AG04450 (cell line): ENCODE data around the gene YPEL3. TPM values are rescaled to one million over a fixed set of nuclear protein-coding genes. Genes with fewer than 3 reads are reported as not detected.
A peak's percentile ranks its signal among the peaks of the same experiment; 100 is the strongest.

ENCODE experiments used
- CTCF ChIA-PET: fragments of 300-600, 350-600 bp; formaldehyde crosslinking; extraction: SDS; loops from one replicate; lab custom pipeline; 2022; ENCODE audit warnings: antibody characterized with exemption, inconsistent platforms; lab: Charles Lee
- POLR2A ChIA-PET: fragments of 350-600 bp; formaldehyde crosslinking; extraction: SDS; loops from one replicate; lab custom pipeline; 2021; ENCODE audit warnings: antibody characterized with exemption, inconsistent platforms; lab: Yijun Ruan, JAX
- DNase-seq: peaks from one replicate; pipeline ENCODE4 v3.0.0-alpha.2; 2011; ENCODE audit warnings: low read depth, low spot score
- H3K27ac ChIP-seq: one replicate; pipeline ENCODE4 v1.5.1; 2012; ENCODE audit warnings: low read depth, low read length, control low read depth
- H3K27me3 ChIP-seq: one replicate; pipeline ENCODE4 v1.6.0; 2012; ENCODE audit warnings: low read length; ENCODE audit not compliant: control insufficient read depth, insufficient read depth
- H3K4me3 ChIP-seq: 2 replicates; pipeline ENCODE4 v1.5.1; 2011; ENCODE audit warnings: mild to moderate bottlenecking, low read depth, low read length, control low read depth
- H3K9me3 ChIP-seq: 2 replicates; pipeline ENCODE4 v1.5.1; 2012; ENCODE audit warnings: low read length; ENCODE audit not compliant: control insufficient read depth, insufficient read depth
- CTCF ChIP-seq: IDR thresholded peaks from 2 replicates; pipeline ENCODE4 v1.5.1; 2011; ENCODE audit warnings: low read depth, low read length, control low read depth, inconsistent platforms
- polyA plus RNA-seq: library from polyadenylated mRNA; depleted of rRNA; stranded (reverse); fragments of >200 nt; gene quantifications from 2 replicates; pipeline ENCODE4 v1.2.3, GENCODE V29; 2011

Gene YPEL3
- polyA plus RNA-seq, 1 experiment = 15.6 TPM

DNA sequence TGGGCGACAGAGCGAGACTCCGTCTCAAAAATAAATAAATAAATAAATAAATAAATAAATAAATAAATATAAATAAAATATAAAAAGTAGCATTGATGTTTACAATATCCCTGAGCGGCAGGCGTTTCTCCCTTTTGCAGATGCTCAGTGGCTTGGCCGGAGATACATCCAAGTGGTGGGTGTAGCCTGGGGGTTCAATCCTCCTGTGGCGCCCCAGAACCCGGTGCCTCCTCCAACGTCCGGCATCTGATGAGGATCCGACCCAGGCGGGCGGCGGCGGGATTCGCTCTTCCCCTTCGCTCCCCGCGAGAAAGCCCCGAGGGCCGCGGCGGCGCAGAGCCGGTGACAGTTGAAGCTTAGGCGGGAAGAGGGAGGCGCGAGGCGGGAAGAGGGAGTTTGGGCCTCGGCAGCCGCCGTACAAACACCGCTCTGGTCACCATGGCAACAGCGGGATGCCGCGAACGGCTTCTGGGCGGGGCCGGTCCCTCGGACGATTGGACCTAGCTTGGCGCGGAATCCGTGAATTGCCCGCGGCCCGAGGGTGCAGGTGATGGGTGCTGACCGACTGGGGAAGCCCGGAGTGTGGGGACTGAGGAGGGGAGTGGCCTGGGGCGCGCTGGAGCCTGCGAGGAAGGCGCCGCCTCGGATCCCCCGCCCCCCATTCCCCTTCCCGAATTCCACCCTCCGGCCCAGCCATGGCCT is 43.2 kb downstream of the YPEL3 start:
- ChIA-PET CTCF (interaction anchor here (0.6 kb wide), 1 partner anchor 204 kb away, joined by 3 read pairs; no protein-coding TSS in a partner anchor), POLR2A (interaction anchor here (0.5 to 2.2 kb wide), 4 partner anchors 13 to 87 kb away, joined by 3 to 25 read pairs (median 6); partner anchors contain the start of gene ALDOA)
- TF ChIP-seq CTCF = no peak
- peak overlapping the region; percentile 81 for H3K4me3 ChIP-seq
- H3K27ac ChIP-seq = peak overlapping the region; percentile 39
- DNase-seq = peak; percentile 75
- no peaks in the 10 kb centered on the region for H3K27me3 ChIP-seq
- no peaks in the 10 kb centered on the region; the same call in 1 of the 2 replicates for H3K9me3 ChIP-seq

- no peak for DNase-seq
- POLR2A ChIA-PET = interaction anchor here (0.6 to 0.9 kb wide), 2 partner anchors 18 to 125 kb away, joined by 4 to 7 read pairs; no protein-coding TSS in a partner anchor
- H3K9me3 ChIP-seq = no peaks in the 10 kb centered on the region; the same call in 1 of the 2 replicates
- H3K4me3 ChIP-seq = no peak overlapping the region
- CTCF ChIA-PET = interaction anchor here (0.6 to 1.5 kb wide), 2 partner anchors 10 to 23 kb away, joined by 5 read pairs; no protein-coding TSS in a partner anchor
- peak overlapping the region; percentile 21 for H3K27ac ChIP-seq
- no peaks in the 10 kb centered on the region for H3K27me3 ChIP-seq
- TF ChIP-seq CTCF = no peak
Observed at GRCh38 chr16:30051518-30051917, 44.5 kb downstream of the YPEL3 start.

- no peak for DNase-seq
- no peak overlapping the region for H3K4me3 ChIP-seq
- no peak overlapping the region for H3K27ac ChIP-seq
- TF ChIP-seq CTCF = no peak
- CTCF ChIA-PET = interaction anchor here (0.8 kb wide), 1 partner anchor 18 kb away, joined by 3 read pairs; no protein-coding TSS in a partner anchor
- H3K9me3 ChIP-seq = no peaks in the 10 kb centered on the region; the same call in 1 of the 2 replicates
- H3K27me3 ChIP-seq = no peaks in the 10 kb centered on the region
- POLR2A ChIA-PET = no interaction called here
Observed at GRCh38 chr16:30049871-30050270, 46.1 kb downstream of the YPEL3 start.

- ChIA-PET POLR2A (no interaction called here), CTCF (no interaction called here)
- TF ChIP-seq CTCF = no peak
- H3K4me3 ChIP-seq = no peak overlapping the region
- no peaks in the 10 kb centered on the region for H3K27me3 ChIP-seq
- no peak for DNase-seq
- no peak overlapping the region for H3K27ac ChIP-seq
- H3K9me3 ChIP-seq = no peaks in the 10 kb centered on the region
Observed at GRCh38 chr16:30046588-30046987, 49.4 kb downstream of the YPEL3 start.

DNA sequence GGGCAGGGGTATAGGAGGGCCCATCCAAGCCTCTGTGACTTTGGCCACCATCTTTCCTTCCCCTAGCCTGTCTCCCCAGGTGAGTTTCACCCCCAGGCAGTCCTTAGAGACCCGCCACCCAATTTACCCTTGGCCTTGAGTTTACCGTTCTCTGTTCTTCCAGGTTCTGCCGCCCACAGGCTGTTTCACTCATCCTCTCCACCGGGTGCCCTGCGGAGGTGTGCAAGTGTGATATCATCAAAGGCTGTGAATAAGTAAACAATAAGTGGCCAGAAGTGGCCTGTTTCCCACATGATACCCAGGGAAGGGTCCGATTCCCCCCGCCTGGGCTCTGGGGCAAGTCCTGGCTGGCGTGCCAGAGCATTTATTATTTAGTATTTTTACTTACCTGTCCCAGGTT is 49.8 kb downstream of the YPEL3 start:
- no peak overlapping the region for H3K4me3 ChIP-seq
- no peak for TF ChIP-seq CTCF
- H3K27ac ChIP-seq = no peak overlapping the region
- ChIA-PET CTCF (no interaction called here), POLR2A (no interaction called here)
- no peaks in the 10 kb centered on the region for H3K9me3 ChIP-seq
- DNase-seq = no peak
- no peaks in the 10 kb centered on the region for H3K27me3 ChIP-seq
